ENCODE data around the gene CHRNB2.

The CHRNB2 gene

DNA sequence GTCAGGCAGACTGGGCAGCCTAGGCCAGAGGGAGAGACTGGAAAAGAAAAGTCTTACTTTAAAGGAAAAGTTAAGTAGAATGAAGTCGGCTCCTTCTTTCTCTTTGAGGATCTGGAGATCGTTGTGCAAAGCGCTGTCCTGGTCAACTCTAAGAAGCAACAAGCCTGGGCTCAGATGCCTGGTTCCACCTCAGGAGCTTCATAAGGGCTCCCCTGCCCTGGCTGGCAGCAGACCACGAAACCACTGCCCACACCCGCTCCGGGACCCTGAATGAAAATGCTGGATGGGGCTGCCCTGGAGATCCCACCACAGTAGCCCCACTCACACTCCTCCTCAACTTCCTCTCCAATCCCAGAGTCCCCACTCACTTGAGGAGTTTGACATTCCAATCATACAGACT, 15.5 kb upstream of the CHRNB2 start:
- no peak for DNase-seq (ENCODE audit: low read depth in 3 of 3)

DNA sequence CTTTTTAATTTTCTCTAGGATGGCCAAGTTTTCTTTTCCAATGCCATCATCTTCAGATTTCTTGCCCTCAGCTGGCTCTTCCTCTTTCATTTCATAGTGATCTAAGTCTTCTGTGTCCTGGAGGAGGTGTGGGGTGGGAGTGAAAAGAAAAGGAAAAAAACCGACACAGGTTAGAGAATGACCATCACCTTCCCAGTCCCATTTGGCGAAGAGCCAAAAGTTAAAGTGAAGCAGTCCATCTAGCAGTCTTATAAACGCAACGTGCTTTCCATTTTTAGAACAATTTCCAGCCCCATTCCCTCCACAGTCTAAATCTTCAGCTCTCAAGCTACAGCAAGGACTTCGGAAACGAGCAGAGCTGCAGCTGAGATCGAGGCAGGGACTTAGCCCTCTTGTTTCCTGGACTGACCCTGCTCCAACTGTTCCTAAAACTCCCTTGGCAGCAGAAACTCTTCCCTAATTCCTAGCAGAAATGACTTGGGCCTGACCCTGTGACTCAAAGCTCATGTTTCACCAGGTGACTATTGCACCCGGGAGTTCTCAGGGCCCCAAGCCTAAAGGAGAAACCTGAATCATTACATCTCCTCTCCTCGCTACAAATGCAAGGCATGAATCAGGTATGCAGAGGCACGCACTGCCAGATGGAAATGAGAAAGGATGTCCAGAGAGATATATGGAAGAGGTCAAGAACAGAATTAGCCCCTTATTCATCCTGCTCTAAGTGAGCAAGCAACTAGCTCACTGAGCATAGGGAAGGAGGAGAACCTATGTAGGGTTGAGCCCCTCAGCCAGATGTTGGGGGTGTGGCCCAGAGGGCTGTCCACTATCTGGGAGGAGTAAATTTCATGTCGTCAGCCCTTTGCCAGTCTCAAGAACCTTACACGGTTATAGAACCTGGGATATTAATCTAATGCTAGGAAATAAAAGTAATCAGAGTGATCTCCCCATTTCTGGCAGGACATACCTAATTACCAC, 14.2 kb upstream of the CHRNB2 start:
- DNase-seq (ENCODE audit: low read depth in 3 of 3), result no peak

DNA sequence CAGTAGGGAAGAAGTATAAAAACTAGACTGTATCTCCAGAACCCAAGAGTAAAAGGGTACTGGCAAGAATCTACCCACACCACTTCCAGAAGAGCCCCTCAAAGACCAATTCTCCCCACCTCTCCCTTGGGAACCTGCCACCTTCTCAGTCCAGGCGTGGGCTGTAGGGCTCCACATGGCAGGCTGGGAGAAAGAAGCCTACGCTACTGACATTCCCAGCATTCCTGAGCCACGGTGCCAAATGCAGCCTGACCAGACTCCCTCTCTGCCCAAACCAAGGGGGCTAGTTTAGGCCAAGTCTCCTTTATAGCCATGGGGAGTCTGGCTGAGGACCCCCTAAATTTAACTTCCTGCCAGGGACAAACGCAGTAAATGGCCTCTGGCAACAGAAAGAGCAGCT, 11.2 kb upstream of the CHRNB2 start:
- no peak for DNase-seq (ENCODE audit: low read depth in 3 of 3)

DNA sequence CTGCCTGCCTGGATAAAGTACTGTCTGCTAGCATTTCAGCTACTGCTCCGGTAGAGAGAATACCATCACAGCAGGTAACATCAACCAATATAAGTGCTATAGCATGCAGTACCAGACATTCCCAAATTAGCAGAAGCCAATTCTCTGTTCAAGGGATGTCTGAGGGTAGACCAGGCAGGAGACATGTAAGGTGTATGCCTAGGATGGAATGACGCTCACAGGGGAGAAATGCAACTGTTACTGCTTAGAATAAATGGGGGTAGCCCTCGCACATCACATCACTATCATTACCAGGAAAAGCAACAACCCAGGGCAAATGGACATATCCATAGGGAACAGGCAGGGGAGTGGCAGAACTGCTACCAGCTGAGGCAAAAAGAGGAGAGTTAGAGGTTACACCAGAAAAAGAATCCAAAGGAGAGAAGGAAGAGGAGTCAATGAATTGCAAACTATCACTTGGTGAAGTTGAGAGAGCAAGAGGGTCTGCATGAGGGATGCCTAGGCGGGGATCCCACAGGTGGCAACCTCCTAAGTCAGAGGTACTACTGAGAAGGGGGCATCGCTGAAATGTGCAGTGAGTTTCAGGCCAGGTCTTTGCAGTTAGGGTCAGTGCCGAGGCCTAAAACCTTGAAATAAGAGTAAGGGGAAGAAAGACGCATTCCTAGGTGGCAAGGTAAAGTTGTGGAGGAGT, 10.2 kb upstream of the CHRNB2 start:
- DNase-seq (ENCODE audit: low read depth in 3 of 3), result no peak

DNA sequence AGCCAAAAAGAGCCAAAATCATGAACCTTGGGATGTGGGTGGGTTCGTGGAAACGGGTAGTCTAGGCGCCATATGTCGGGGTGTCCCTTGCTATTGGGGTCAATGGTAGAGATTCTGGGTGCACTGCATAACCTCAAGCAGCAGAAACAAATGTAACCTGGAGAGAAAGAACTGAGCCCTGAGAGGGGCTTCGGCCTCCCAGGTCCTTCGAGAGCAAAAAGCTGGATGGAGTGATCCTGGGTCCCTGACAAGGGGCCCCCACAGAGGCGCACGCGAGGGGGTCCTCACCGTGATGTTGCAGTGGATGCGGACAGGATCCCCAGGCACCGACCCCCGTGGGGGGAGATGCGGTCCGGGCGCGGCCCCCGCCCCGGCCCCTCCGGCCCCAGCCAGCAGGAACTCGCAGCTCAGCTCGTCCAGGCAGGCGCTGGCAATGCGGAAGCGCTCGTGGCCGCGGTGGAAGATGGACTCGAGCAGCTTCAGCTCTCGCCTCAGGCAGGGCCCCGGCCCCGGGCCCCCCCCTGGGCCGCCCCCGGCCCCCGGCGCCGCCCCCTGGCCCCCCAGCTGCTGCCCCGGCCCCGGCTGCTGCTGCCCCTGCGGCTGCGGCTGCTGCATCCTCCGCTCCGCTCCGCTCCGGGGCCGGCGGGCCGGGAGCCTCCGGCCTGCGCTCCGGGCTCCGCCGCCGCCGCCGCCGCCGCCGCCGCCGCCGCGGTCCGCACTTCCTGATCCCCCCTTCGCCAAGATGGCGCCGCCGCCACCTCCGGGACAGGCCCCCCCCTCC, 9.4 kb upstream of the CHRNB2 start, which contains the start of gene UBE2Q1:
UBE2Q1 (minus strand) TSS at position 724 of the 781 bp plus-strand sequence; CDS start at position 615, 109 bp downstream.
- DNase-seq (ENCODE audit: low read depth in 3 of 3), result peak in 2 of 3 experiments; percentile 25 to 27

DNA sequence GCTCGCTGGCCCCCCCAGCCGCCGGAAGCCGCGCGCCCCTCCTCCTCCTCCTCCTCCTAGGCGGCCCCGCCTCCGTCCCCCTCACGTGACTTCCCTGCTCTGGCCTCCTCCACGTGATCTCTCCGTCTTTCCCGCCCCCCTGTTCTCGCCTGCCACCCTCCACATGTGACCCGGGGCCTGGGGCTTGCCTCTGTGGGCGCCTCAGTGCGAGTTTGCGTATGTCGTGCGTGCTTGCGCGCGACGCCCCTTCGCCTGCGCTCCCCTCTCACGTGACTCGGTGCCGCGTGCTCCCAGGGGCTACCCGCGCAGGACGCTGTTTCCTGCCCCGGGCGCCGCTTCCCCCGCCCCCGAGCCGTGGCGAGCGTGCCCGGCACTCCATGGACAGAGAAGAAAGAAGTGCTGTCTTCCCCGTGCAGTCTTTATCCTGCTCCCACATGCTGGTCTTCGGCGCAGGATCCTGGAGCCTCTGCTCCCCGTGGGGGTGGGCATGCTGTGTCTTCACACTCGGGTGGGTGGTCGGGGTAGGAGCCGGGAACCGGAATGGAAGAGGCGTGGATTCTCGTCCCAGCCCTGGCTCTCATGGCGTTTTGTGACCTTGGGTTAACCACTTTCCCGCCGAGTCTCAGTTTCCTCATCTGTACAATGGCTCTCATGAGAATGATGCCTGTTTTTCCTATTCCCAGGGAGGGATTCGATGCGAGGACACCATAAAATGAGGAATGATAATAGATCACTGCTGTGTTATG, 8.7 kb upstream of the CHRNB2 start:
- peak; percentile 99 to 100 (median 99) for DNase-seq (ENCODE audit: low read depth in 3 of 3)

DNA sequence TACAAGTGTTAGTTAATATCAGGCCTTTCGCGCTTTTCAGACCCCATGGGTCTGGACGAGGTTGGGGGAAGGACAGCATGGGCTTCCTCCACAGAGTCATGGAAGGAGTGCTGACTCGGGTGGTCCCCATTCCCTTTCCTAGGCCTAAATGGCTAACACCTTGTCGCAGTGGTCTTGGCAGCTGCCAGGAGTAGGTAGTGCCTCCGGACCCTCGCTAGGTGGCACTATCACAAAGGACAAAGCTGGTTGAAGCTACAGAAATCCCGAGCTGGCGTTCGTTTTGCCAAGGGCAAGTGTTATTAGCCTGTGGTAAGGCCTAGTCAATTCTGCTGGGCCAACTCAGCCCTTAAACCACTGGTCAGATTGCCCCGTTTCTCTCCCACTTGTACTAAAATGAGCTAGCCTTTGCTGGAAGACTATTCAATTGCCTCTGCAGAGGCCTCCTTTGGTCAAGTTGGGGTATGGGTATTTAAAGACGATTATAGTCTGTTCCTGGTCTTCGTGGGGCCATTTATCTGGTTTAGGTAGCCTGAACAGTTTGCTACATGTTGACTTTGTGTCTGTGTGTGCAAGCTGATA, 8.0 kb upstream of the CHRNB2 start:
- peak; percentile 54 to 77 (median 67) for DNase-seq (ENCODE audit: low read depth in 3 of 3)

DNA sequence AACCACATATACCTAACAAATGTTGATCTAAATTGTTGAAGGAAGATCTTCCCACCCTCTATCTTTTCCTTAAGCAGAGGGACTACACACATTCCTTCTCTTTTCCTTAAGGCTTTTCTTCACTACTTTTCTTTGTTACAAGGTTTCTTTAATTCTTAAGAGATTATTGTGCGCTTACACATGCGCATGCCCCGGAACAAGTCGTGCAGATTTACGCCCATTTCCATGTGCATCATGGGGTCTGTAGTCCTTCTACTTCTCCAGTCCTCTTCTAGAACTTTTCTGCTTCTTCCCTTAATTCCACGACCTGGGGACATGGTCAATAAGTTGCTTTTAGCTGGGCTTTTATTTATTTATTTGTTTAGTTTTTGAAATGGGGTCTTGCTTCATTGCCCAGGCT, 1.7 kb upstream of the CHRNB2 start:
- DNase-seq (ENCODE audit: low read depth in 3 of 3), result no peak

DNA sequence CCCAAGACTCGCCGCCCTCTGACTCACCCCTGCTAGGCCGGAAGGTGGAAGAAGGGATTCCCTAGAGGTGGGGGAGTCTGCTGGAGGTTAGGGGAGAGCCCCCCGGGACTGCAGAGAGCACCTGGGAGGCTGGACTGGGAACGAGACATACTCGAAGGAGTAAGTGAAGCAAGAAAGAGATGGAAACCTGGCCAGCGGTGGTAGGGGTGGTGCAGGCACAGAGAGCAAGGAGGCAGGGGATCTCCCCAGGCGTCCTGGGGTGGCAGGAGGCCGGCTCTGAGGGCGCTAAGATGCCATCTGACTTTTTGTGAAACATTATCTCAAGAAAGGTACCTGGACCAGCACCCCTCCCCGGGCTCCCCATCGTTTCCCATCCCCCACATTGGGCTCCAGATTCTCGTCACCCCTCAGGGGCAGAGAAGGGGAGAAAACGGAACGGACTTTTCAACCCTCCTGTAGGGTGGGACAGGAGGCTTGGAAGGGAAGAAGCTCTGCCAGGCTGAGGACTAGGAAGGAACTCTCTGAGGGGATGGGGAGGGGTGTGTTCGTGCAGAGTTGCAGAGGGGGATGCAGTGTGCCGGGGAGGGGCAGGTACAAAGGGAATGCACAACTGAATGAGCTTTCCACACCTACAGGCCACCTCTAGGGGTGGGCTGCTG, 708 bp downstream of the CHRNB2 start:
- DNase-seq (ENCODE audit: low read depth in 3 of 3), result no peak

DNA sequence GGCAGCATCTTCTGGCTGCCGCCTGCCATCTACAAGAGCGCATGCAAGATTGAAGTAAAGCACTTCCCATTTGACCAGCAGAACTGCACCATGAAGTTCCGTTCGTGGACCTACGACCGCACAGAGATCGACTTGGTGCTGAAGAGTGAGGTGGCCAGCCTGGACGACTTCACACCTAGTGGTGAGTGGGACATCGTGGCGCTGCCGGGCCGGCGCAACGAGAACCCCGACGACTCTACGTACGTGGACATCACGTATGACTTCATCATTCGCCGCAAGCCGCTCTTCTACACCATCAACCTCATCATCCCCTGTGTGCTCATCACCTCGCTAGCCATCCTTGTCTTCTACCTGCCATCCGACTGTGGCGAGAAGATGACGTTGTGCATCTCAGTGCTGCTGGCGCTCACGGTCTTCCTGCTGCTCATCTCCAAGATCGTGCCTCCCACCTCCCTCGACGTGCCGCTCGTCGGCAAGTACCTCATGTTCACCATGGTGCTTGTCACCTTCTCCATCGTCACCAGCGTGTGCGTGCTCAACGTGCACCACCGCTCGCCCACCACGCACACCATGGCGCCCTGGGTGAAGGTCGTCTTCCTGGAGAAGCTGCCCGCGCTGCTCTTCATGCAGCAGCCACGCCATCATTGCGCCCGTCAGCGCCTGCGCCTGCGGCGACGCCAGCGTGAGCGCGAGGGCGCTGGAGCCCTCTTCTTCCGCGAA, 3.8 kb downstream of the CHRNB2 start:
- DNase-seq (ENCODE audit: low read depth in 3 of 3), result no peak

DNA sequence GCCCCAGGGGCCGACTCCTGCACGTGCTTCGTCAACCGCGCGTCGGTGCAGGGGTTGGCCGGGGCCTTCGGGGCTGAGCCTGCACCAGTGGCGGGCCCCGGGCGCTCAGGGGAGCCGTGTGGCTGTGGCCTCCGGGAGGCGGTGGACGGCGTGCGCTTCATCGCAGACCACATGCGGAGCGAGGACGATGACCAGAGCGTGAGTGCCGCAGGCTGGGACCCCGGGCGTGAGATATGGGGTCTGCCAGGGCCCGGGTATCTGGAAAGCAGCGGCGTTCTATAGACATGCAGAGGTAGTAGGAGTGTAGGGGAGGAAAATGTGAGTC, 4.3 kb downstream of the CHRNB2 start:
- DNase-seq (ENCODE audit: low read depth in 3 of 3), result no peak

DNA sequence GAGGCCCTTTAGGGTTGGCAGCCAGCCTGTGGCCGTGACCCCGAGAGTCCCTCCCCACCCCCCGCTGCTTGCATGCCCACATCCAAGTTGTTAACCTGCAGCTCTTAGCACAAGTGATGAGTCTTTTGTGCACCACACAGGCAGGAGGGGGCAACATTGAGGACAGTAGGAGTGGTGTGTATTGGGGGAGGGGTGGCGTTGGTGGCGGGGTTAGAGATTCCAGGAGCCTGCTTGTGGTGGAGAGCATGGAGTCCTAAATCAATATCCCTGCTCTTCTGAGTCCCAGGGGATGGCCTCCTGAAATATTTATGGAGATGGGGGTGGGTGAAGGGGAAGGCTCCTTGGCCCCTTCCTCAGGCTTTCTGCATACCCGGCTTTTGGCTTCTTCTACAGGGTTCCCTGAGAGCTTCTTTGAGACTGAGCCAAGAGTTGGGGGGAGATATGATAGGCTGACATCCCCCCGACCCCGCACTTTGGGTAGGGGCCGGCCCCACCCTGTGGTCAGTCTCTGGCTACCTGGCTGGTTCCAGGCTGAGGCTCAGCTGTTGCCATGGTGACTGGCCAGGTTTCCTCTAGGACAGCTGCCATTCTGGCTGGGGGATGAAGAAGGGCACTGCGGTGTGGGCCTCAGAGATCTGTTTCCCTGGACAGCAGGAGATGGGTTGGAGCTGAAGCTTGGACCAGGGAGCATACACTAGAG, 5.0 kb downstream of the CHRNB2 start:
- no peak for DNase-seq (ENCODE audit: low read depth in 3 of 3)

DNA sequence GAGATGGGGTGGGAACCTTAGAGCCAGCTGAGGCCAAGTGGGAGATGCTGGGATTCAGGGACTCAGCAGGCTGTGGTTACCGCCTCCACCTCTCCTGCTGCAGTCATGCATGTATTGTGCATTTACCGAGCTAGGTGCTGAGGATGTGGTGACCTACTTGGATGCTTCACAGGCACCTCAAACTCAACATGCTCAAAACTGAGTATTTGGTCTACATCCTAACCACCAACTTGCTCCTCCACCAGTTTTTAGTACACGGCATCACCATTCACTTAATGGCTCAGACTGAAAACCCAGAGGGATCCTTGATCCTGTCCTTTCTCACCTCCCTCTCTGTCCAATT, 5.6 kb downstream of the CHRNB2 start:
- no peak for DNase-seq (ENCODE audit: low read depth in 3 of 3)

DNA sequence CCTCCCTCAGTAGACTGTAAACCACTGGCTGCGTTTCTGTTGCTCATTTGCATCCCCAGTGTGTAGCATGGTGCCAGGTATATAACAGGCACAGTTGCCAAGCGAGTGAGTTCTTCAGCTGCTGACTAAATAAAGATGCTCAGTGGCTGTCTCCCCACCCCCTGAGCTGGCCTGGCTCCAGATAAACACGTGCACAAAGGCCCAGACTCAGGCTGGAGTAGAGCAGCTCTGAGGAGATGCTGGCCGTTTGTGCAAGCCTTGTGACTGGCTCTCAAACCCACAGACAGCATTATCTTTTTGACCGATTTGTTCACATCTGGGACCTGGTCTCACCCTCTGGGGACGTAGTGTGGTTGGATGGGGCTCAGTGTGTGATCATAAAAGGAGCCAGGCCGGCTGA, 7.1 kb downstream of the CHRNB2 start:
- DNase-seq (ENCODE audit: low read depth in 3 of 3), result no peak

DNA sequence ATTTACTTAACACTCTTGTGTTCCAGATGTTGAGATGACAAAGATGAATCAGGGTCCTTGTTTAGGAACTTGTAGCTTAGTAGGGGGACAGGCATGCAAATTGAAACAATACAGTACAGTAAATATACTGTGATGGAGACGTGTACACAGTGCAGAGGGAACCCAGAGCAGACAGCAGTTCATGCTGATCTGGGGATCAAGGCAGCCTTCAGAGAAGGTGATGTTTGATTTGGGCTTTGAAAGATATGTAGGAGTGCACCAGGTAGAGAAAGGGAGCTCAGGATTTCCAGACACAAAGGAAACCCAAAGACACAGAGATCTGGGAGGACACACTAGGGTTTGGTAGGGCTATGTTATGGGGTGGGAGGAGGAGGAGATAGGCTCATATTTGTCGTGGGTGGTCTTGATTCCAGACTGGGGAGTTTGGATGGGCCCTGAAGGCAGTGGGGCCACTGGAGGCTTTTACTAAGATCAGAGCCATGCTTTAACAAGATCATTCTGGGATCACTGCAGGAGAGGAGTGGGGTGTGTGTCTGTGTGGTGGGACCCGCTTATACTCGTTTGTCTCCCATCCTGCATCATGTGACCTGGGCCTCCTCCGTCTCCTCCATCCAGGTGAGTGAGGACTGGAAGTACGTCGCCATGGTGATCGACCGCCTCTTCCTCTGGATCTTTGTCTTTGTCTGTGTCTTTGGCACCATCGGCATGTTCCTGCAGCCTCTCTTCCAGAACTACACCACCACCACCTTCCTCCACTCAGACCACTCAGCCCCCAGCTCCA, 7.8 kb downstream of the CHRNB2 start:
- no peak for DNase-seq (ENCODE audit: low read depth in 3 of 3)

DNA sequence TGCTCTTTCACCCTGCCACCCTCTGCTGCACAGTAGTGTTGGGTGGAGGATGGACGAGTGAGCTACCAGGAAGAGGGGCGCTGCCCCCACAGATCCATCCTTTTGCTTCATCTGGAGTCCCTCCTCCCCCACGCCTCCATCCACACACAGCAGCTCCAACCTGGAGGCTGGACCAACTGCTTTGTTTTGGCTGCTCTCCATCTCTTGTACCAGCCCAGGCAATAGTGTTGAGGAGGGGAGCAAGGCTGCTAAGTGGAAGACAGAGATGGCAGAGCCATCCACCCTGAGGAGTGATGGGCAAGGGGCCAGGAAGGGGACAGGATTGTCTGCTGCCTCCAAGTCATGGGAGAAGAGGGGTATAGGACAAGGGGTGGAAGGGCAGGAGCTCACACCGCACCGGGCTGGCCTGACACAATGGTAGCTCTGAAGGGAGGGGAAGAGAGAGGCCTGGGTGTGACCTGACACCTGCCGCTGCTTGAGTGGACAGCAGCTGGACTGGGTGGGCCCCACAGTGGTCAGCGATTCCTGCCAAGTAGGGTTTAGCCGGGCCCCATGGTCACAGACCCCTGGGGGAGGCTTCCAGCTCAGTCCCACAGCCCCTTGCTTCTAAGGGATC, 8.5 kb downstream of the CHRNB2 start:
- no peak for DNase-seq (ENCODE audit: low read depth in 3 of 3)

DNA sequence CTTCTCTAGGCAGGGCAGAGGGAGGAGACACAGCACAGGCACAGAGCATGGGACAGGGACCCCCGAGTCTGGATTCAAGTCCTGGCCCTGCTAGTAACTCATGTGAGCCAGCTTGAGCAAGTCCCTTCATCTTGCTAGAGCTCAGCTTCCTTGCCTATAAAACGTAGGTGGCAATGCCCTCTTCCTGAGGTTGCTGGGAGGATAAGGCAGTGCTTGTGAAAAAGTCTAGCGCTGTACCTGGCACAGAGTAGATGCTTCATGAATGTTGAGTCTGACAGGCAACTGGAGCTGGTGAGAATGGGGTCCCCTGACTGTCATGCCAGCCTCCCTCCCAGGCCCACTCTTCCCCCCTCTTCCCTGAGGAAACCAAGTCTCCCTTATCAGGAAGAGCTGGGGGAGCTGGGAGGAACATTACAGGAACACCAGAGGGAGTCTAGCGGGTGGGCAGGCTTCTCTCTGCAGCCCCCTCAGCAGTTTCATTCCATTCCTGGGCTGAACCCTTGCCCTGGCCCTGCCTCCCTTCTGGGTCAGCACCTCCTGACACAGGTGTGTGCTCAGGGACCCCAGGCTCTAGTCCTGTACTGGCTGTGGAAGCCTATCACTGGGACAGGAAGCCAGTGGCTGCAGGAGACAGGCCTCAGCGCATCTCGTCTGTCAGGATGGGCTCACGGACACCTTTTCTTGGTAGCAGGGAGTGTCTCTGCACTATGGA, 9.9 kb downstream of the CHRNB2 start:
- no peak for DNase-seq (ENCODE audit: low read depth in 3 of 3)

DNA sequence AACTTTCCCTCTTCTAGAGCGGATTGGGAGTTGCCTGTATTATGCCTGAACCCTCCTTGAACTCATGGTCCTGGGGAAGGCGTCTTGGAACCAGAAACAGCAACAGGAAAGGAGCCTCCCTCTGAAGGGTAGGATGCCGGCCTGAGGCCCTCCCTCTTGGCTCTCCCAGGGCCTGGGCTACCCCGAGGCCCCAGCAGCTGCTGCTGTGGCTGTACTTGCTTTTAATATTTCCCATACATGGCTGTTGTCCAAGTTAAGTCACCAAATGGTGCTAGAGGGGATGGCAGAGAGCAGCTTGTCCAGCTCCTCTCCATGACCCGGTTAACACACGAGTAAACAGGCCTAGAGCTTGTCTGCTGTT, 10.5 kb downstream of the CHRNB2 start:
- DNase-seq (ENCODE audit: low read depth in 3 of 3), result no peak

All from stimulated activated CD4-positive, alpha-beta T cell treated with anti-CD3 and anti-CD28 coated beads, TNF-alpha, amount 100 ng/mL, for 4 hours (primary cell).